GM18517 (cell line): ENCODE measurements around the gene CFAP251.
"Not testable (repeated sequence)": the region's sequence is repeated elsewhere in the genome, so short reads cannot be mapped to it uniquely, and the experiment has no call there.

Experiments
- ATAC-seq: cut with Tn5 transposase; IDR thresholded peaks from one replicate; pipeline ENCODE4 v1.9.1; 2021; ENCODE audit warnings: mild to moderate bottlenecking, moderate library complexity; ENCODE audit not compliant: unreplicated experiment

Gene CFAP251

GRCh38 chr12:121969726-121970125, 51.3 kb downstream of the CFAP251 start:
- no peak for ATAC-seq

GRCh38 chr12:121970581-121971300, 52.3 kb downstream of the CFAP251 start:
- no peak for ATAC-seq

- no peak for ATAC-seq
These were observed 55.9 kb downstream of the CFAP251 start for GRCh38 chr12:121974026-121974985.

- no peak for ATAC-seq
These were observed 56.6 kb downstream of the CFAP251 start for GRCh38 chr12:121975021-121975420.

- no peak for ATAC-seq
These were observed 58.6 kb downstream of the CFAP251 start for GRCh38 chr12:121976950-121977349.

DNA sequence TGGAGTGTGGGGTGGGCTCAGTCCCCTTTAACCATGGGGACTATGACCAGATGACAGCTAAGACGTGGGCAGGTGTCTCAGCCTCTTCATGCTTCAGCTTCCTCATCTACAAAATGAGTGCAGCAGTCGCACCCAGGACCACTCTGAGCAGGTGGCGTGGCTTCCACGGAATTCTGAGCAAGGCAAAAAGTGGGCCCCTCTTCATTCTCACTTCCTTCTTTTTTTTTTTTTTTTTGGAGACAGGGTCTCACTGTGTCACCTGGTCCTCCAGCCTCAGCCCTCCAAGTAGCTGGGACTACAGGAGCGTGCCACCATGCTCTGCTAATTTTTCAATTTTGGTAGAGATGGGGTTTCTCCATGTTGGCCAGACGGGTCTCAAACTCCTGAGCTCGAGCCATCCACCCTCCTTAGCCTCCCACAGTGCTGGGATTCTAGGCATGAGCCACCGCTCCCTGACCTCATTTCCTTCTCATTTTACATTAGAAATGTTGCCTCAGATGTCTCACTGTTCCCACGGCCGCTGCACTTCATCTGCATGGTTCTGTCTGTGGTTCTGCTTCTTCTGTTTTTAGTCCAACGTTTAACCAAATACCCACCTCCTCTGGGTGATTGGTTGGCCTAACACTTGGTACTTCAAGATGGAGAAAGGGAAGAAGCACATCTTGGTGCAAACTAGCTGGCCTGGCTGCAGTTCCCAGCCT, 61.9 kb downstream of the CFAP251 start:
- ATAC-seq = no peak

- no peak for ATAC-seq
These were observed 62.5 kb downstream of the CFAP251 start for GRCh38 chr12:121980892-121981272.

- ATAC-seq = no peak
These were observed 63.1 kb downstream of the CFAP251 start for GRCh38 chr12:121981456-121981855.

GRCh38 chr12:121982950-121983349, 64.6 kb downstream of the CFAP251 start:
- no peak for ATAC-seq

DNA sequence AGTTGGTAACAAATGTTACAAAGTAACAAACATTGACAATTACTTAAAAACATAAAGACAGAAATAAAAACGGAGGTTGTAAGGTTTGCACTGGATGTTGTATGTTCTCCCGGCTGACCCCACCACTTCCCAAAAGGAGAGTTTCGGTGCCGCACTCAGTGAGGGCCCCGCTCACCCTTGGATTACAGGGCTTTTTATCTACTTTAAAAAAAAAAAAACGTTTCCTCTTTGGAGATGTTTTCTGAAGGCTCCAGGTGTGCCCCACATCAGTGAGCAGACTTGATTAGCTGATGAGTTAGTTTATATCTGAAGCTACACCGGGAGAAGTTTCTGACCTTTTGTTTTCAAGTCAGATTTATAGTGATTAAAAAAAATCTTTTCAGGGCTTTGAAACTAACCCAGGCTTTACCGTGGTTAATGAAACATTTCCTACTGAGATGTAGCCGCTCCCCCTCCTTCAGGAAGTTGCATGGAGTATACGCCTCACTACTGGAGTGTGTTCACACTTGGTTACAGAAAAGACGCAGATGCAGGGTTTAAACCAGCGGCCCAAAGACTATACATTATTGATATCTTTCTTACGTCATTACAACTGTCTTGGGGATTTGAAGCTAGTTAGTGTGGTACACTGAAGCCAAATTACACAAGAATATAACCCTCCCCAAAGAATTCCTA, 65.3 kb downstream of the CFAP251 start:
- ATAC-seq = no peak

GRCh38 chr12:121986489-121987245, 68.3 kb downstream of the CFAP251 start:
- no peak for ATAC-seq

GRCh38 chr12:121988519-121988918, 70.1 kb downstream of the CFAP251 start:
- ATAC-seq = not testable (repeated sequence)

DNA sequence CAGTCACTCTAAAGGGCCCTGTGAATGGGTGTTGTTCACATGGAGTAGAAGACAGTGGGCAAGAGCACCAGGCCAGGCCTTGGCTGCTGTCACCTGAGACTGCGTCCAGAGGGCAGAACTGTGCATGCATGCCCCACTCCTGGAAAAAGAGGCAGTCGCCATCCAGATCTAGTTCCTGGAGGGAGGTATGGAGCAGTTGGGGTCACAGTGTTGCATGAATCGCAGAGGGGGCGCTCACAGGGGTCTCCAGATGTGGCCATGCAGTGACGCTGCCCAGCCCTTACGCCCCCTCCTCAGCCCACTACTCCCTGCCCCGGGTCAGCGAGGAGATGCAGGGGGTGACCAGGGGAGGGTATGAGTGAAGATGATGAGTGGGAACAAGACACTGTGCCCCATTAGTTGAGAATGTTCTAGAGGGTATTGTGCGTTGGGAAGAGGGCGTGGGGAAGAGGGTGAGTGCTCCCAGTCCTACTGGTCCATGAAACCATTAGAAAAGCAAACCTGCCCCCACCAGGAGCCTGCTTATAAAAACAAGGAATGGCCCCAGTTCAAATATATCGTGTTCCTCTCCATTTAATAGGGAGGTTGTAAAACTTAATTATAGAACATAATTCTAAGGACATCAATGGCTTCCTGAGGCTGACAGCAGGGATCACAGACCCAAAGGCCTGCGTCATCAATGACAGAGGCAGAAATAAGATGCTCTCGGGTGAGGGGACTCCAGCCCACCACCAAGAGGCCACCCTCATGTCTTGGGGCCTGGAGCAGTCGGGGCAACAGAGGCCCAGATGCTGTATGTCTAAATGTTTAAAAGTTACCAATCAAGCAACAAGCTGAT, 71.1 kb downstream of the CFAP251 start:
- no peak for ATAC-seq

DNA sequence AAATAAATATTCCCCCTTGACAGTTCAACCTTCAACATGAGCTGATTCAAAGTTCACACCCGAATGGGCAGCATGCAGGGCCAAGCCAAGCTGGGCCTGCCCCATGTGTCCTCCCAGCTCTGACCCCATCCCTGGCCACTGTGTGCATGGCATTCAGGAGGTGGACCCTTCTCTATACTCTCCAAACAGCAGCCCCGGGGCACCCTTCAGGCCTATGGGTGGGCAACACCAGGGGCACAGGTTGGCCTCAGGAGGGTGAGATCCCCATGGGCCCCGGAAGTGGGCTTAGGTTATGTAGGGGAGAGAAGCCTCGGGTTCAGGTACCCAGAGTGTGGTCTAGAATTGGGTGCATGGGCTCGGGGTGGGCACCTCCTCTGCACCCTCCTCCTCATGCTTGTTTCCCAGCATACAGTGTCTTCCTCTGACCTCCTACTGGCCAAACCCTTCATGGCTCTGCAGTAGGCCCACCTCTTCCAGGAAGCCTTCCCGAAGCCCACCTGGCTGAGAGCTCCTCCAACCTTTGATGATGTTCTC, 71.8 kb downstream of the CFAP251 start:
- ATAC-seq = no peak

GRCh38 chr12:121990692-121991603, 72.6 kb downstream of the CFAP251 start:
- peak; percentile 74 for ATAC-seq

DNA sequence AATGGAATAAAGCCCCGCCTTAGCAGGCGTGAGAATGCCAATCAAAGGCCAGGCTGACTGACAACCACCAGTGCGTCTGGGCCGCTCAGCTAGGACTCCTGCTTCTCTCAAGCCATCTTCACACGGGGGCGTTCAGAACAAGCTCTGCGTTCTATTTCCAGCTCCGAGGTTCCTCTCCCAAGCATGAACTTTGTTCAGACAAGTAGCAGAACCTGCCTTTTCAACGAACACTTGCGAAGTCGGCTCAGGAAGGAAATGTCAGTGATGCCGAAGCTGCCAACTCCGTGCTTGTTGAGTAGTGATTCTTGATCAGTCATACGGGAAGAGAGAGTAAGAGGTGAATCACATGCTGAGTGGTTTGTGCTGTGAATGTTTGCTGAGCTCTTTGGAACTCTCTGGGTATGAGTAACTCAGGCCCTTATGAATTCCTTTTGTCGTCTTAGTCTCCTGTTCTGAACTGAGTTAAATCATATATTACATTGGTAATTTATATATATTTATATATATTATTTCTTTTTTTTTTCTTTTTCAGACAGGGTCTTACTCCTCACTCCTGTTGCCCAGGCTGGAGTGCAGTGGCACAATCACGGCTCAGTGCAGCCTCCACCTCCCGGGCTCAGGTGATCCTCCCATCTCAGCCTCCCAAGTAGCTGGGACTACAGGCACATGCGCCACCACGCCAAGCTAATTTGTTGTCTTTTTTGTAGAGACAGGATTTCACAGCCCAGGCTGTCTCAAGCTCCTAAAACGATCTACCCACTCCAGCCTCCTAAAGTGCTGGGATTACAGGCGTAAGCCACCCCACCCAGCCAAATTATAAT, 73.9 kb downstream of the CFAP251 start:
- ATAC-seq = peak; percentile 79
